ENCODE data around the gene PLCH2. TPM values are rescaled to one million over a fixed set of nuclear protein-coding genes. Genes with fewer than 3 reads are reported as not detected.

The PLCH2 gene
- total and polyA plus RNA-seq, 9 of the 15 experiments (the other 6 are each of a cell fraction or from before 2014, with no cell fraction given), result 0.16 TPM; not detected in 8

DNA sequence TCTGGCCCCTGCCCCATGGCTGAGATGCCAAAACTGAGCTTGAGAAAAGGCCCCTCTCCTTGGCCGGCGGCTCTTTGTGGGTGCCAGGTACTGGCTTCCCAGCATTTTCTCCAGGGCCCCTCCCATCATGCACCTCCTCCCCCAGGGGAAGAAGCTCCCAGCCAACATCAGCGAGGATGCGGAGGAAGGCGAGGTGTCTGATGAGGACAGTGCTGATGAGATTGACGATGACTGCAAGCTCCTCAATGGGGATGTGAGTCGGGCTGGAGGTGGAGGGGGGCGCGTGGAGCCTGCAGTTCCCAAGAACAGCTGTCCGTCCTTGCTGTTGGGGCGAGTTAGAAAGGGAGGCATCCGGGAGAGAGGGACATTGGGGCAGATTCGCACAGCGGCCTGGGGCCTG, 13.5 kb downstream of the PLCH2 start:
- Histone ChIP-seq H3K9ac (ENCODE audit: insufficient read depth in 1 of 2, low read depth in 2 of 2, low read length in 2 of 2) (no peak overlapping the region), H3K27me3 (ENCODE audit: control insufficient read depth in 2 of 2, insufficient read depth in 2 of 2, low read length in 2 of 2) (peaks cover 20 to 50% of the 10 kb centered on the region in 2 experiments; a peak in 4 of 5 replicates), H3K36me3 (ENCODE audit: control insufficient read depth, insufficient read depth, low read length) (no peaks in the 10 kb centered on the region), H3K79me2 (ENCODE audit: control insufficient read depth, insufficient read depth, low read length) (no peaks in the 10 kb centered on the region), H3K4me1 (replicated peaks in 1 of 2; ENCODE audit: control insufficient read depth in 2 of 2, insufficient read depth in 2 of 2, low read length in 2 of 2) (peaks cover 0 to 30% of the 10 kb centered on the region in 2 experiments; a peak in 2 of 5 replicates), H3K4me3 (no peak overlapping the region), H3K27ac (ENCODE audit: extremely low read depth, low read depth, low read length) (no peak overlapping the region), H3K4me2 (ENCODE audit: insufficient read depth, low read length) (no peak overlapping the region), H2AFZ (ENCODE audit: low read depth, low read length) (no peak overlapping the region), H4K20me1 (replicated peaks; ENCODE audit: control insufficient read depth, insufficient read depth, low read length) (peaks cover 16% of the 10 kb centered on the region; the same call in 1 of the 2 replicates), H3K9me3 (replicated peaks; ENCODE audit: control insufficient read depth, insufficient read depth, low read depth, low read length) (no peaks in the 10 kb centered on the region), H3K9me1 (ENCODE audit: control insufficient read depth, insufficient read depth, low read length) (no peaks in the 10 kb centered on the region)
- WGBS (ENCODE audit: insufficient coverage, low coverage, missing lambda C conversion rate), result 1% methylated on average over 10 of the region's 14 CpGs
- TF ChIP-seq RB1 (IDR thresholded peaks at IDR 0.05; ENCODE audit: low read depth) (no peak), SP1 (CRISPR knock-in tag; IDR thresholded peaks at IDR 0.05) (no peak), RAD21 (CRISPR knock-in tag; conservative IDR thresholded peaks at IDR 0.05 in 1 of 2, IDR thresholded peaks at IDR 0.05 in 1 of 2) (no peak), NFATC3 (IDR thresholded peaks at IDR 0.05) (no peak)
- FAIRE-seq (no peak), DNase-seq (ENCODE audit: extremely low read depth in 1 of 4, low spot score in 3 of 4) (no peak), ATAC-seq (no peak)
- in situ Hi-C loops (cut with MboI), result no loop called here
- CTCF ChIA-PET (ENCODE audit: low intra/inter-chr PET ratio), result no interaction called here
- POLR2A ChIA-PET, result interaction anchor here (0.6 to 1.1 kb wide), 3 partner anchors 11 to 29 kb away, joined by 4 read pairs; no protein-coding TSS in a partner anchor
- intact Hi-C loops (cut with micrococcal nuclease), result no loop called here
- BruUV-seq (replicated peaks), result no TSS peak

DNA sequence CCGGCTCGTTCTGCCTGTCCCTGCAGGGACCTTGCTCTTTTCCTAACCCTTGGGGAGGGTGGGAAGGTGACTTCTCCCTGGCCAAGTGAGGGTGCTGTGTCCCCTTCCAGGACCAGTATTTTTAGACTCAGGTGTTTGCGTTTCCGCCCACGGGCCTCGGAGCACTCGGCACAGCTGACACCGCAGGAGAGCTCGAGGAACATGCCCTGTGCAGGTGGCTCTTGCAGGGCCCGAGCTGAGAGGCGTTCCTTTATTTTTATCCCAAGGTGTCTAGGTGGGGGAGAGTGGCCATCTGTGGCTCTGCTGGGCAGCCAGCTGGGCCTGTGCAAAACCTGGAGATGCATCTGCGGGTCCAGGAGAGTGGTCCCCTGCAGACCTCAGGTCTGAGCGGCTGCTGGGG, 16.0 kb downstream of the PLCH2 start:
- Histone ChIP-seq H3K27me3 (ENCODE audit: control insufficient read depth in 2 of 2, insufficient read depth in 2 of 2, low read length in 2 of 2) (peaks cover 37 to 74% of the 10 kb centered on the region in 2 experiments; a peak in 4 of 5 replicates), H3K79me2 (ENCODE audit: control insufficient read depth, insufficient read depth, low read length) (no peaks in the 10 kb centered on the region), H3K36me3 (ENCODE audit: control insufficient read depth, insufficient read depth, low read length) (no peaks in the 10 kb centered on the region), H3K4me1 (replicated peaks in 1 of 2; ENCODE audit: control insufficient read depth in 2 of 2, insufficient read depth in 2 of 2, low read length in 2 of 2) (peaks cover 0 to 49% of the 10 kb centered on the region in 2 experiments; a peak in 2 of 5 replicates), H4K20me1 (replicated peaks; ENCODE audit: control insufficient read depth, insufficient read depth, low read length) (peaks cover 26% of the 10 kb centered on the region), H3K4me3 (no peak overlapping the region), H3K27ac (ENCODE audit: extremely low read depth, low read depth, low read length) (no peak overlapping the region), H3K9ac (ENCODE audit: insufficient read depth in 1 of 2, low read depth in 2 of 2, low read length in 2 of 2) (no peak overlapping the region), H3K9me3 (replicated peaks; ENCODE audit: control insufficient read depth, insufficient read depth, low read depth, low read length) (no peaks in the 10 kb centered on the region), H2AFZ (ENCODE audit: low read depth, low read length) (no peak overlapping the region), H3K4me2 (ENCODE audit: insufficient read depth, low read length) (no peak overlapping the region), H3K9me1 (ENCODE audit: control insufficient read depth, insufficient read depth, low read length) (no peaks in the 10 kb centered on the region)
- BruUV-seq (replicated peaks), result no TSS peak
- 3% methylated on average over 13 of the region's 13 CpGs for WGBS (ENCODE audit: insufficient coverage, low coverage, missing lambda C conversion rate)
- ChIA-PET POLR2A (no interaction called here), CTCF (ENCODE audit: low intra/inter-chr PET ratio) (no interaction called here)
- TF ChIP-seq NFIC (IDR thresholded peaks at IDR 0.05), result no peak
- TF ChIP-seq PHB (CRISPR knock-in tag; IDR thresholded peaks at IDR 0.05), result no peak
- TF ChIP-seq MXI1 (IDR thresholded peaks at IDR 0.05; ENCODE audit: low read depth, low read length), result no peak
- TF ChIP-seq ZNF316 (IDR thresholded peaks at IDR 0.05), result no peak
- no peak for TF ChIP-seq ZNF77 (CRISPR knock-in tag; IDR thresholded peaks at IDR 0.05)
- no peak for TF ChIP-seq PRMT5 (CRISPR knock-in tag; IDR thresholded peaks at IDR 0.05)
- in situ Hi-C loops (cut with MboI), result no loop called here
- ATAC-seq, result no peak
- no peak for DNase-seq (ENCODE audit: extremely low read depth in 1 of 4, low spot score in 3 of 4)
- no peak for FAIRE-seq
- intact Hi-C loops (cut with micrococcal nuclease), result no loop called here
